Non-pigmented ciliary epithelial cell (primary cell): ENCODE data around the gene TTLL11.
"Not testable (repeated sequence)": the region's sequence is repeated elsewhere in the genome, so short reads cannot be mapped to it uniquely, and the experiment has no call there.

Experiments used
- DNase-seq: peaks from one replicate; pipeline ENCODE4 v3.0.0-alpha.2; 2010; ENCODE audit warnings: low read depth

The TTLL11 gene

GRCh38 chr9:121813519-121814210, 279.4 kb downstream of the TTLL11 start:
- DNase-seq = no peak

DNA sequence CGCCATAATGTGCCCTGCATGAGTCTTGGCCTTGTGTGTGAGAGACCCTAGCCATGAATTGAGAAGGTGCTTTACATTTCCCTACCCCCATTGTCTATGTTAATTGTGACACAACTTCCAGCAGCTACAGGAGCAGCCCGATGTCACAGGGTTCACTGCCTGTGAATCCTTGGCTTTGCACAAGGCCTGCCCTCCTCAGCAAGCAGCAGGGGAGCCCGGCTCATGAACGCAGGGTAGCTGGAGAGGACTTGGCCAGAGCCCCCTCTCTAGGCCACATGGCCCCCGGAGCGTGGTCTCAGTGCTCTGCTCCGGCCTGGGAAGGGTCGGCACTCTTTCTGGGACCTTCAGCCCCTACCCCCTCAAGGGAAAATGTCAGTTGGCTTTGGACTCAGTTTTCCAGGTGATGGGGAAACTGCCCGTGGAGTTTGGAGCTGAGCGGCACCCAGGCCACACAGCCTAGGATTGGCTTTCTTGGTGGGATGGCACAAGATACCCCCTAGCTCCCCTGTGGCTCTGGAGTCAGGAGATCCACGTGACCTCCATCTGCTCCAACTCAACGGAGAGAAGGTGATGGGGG, 280.9 kb downstream of the TTLL11 start:
- no peak for DNase-seq

DNA sequence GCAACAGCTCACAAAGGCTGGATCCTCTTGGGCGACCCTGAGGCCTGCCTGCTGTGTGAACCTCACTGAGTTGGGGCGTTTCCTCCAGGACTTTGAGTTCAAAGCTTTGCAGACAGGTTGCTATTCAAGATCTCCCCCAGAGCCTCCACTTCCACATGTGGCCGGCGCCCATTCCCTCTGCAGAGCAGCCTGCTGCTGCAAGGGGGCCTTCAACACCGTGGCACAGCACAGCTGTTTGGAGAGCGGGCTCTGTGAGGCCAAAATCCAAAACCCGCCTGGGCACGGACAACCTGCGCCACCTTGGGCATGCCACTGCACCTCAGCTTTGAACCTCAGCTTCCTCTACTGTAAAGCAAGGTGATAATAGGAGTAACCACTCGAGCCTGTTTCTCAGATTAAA, 281.4 kb downstream of the TTLL11 start:
- DNase-seq = no peak

DNA sequence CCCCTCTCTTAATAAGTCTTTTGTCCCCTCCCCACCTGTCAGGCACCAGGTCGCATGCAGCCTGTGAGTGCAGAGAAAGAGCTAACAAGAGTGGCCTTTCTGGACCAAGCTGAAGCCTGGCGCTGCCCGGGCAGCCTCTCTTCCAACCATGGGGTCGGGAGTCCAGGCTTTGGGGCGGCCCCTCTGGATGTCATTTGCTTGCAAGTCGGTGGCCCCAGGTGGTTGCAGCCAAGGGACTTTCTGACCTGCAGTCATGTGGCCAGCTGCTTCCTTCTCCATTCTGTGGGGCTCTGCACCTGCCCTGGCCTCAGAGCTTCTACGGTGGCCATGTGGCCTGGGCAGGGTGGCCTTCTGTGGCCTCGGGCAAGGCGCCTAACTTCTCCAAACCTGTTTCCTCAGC, 282.0 kb downstream of the TTLL11 start:
- DNase-seq = no peak

DNA sequence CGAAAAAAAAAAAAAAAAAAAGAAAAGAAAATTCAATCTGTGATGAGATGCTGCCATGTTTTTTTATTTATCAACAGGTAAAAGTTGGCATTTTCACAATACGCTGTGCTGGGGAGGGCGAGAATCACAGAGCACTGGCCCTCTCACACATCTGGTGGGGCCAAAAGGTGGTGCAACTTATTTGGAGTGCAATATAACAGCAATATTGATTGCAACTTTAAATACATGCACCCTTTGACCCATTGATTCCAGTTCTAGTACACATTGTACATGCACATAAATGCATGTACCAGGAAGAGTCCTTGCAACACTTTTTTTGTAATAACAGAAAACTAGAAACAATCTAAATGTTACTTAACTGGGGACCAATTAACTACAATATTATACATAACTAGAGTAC, 282.6 kb downstream of the TTLL11 start:
- DNase-seq = no peak

DNA sequence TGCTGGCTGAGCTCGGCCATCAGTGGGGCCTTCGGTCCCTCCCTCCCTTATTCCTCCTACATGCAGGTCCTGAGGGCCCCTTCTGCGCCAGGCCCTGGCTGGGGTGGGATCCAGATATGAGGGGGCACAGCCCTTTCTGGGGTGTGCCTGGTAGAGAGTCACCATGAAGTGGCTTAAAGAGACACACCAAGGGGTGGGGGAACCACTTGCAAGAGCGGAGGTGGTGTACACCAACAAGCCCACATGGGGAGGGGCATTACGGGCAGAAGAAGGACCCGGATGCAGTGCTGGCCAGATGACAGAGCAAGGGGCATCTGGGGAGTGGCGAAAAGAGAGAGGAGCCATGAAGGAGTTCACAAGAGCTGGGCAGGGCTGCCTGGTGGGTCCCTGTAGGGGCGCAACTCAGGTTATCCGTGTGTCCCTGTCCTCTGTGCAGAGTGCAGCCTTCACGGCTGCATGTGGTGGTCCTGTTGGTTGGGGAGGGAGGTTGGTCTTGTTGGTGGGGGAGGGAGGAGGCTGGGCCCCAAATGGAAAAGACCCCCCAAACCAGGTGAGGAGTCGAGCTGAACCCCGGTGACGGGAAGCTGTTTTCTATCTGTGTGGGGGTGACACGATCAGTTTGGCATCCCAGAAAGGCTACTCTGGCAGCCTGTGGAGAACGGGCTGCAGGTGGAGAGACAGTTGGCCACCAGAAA, 283.6 kb downstream of the TTLL11 start:
- no peak for DNase-seq

DNA sequence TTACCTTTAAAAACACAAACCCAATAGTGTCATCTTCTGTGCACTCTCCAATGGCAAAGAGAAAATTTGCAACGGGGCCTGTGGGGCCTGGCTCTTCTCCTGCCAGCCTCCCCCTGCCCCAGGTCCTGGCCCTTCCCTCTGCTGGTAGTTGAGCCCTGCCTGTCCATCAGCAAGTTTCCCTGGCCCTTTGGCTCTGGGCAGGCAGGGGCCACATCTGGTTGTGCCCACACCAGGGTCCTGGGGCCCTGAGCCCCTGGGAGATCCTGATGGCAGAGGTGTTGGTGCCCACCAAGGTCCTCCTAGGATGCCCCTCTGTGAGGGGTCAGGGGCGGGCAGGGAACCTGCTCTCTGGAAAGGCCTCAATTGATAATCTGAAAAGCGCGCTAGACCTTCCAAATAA, 284.3 kb downstream of the TTLL11 start:
- no peak for DNase-seq

DNA sequence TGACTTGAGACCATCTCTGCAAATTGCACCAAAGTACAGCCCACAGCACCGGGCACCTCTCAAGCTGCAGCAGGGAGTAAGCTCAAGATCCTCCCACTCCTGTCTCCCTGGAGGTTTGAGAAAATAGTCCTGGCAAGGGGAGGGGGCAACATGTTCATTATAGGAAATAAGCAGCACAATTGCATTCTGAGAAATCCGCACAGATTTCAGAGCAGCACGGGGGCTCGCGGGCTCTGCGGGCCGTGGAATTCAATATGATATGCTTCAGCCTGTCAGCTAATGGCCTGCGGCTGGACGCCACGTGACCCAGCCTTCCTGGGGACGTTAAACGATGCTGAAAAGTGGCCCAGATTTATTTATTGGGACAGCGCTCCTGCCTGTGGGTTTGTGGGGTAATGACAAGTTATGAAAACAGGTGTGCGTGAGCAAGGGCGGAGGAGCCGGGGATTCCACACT, 285.3 kb downstream of the TTLL11 start:
- DNase-seq = no peak

- no peak for DNase-seq
Observed at GRCh38 chr9:121807069-121807822, 285.9 kb downstream of the TTLL11 start.

GRCh38 chr9:121802753-121803152, 290.4 kb downstream of the TTLL11 start:
- no peak for DNase-seq

GRCh38 chr9:121801579-121801978, 291.5 kb downstream of the TTLL11 start:
- DNase-seq = no peak

DNA sequence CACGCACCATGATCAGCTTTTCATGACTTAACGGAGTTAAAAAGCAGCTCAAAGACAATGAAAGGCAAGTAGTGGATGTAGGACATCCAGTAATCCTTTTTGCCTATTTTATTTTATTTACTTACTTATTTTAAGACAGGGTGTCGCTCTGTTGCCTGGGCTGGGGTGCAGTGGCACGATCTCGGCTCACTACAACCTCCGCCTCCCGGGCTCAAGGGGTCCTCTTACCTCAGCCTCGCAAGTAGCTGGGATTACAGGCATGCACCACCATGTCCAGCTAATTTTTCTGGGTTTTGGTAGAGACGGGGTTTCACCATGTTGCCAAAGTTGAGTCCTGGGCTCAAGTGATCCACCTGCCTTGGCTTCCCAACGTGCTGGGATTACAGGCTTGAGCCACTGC, 292.7 kb downstream of the TTLL11 start:
- DNase-seq = no peak

DNA sequence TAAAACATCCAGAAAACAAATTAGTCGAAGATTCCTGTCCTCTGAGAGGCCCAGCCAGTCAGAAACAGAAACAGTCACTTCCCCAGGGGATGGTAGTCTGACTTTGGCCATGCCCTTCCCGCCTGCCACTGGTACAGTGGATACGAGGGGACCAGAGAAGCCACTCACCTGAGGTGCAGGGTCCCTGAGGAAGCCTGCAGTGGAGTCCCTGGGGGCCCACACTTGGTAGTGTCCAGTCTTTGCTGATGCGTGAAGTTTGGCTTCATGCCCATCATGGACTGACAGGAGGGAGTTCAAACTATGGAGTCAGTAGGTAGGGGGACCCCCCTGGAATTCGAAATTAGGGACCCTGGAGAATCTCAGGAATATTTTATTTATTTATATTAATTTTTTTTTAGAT, 294.2 kb downstream of the TTLL11 start:
- DNase-seq = no peak

DNA sequence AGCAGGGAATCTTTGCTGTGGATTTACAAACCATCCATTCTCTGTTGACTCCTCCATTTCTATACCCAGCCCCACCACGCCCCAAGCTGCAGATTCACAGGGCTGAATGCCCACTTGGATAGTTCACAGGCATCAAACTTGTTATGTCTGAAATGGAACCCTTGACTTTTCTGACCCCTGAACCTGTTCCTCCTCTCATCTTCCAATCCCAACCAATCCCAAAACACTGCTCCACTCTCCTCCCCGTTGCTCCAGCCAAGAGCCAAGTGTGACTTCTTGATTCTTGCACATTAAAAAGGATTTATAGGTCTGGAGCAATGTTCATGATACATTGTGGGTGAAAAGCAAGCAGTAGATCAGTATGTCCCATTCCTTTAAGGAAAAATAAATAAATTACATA, 296.0 kb downstream of the TTLL11 start:
- no peak for DNase-seq

DNA sequence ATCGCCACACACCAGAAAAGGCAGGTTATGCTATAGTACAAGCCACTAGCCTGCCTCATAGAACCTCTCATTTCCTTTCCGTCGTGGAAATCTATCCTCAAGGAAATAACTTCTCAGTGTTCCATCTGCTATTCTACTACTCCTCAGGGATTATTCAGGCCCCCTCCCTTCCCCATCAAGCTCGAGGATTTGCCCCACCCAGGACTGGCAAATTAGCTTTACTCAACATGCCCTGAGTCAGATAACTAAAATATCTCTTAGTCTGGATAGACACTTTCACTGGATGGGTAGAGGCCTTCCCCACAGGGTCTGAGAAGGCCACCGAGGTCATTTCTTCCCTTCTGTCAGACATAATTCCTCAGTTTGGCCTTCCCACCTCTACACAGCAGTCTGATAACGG, 298.8 kb downstream of the TTLL11 start:
- not testable (repeated sequence) for DNase-seq

DNA sequence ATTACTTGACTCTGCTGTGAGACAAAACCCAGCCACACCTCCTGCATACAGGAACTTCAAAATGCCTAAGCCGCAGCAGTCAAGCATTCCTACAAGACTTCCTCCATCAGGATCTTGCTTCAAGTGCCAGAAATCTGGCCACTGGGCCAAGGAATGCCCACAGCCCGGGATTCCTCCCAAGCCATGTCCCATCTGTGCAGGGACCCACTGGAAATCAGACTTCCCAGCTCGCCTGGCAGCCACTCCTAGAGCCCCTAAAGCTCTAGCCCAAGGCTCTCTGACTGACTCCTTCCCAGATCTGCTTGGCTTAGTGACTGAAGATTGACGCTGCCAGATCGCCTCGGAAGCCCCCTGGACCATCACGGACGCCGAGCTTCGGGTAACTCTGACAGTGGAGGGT, 300.6 kb downstream of the TTLL11 start:
- not testable (repeated sequence) for DNase-seq

DNA sequence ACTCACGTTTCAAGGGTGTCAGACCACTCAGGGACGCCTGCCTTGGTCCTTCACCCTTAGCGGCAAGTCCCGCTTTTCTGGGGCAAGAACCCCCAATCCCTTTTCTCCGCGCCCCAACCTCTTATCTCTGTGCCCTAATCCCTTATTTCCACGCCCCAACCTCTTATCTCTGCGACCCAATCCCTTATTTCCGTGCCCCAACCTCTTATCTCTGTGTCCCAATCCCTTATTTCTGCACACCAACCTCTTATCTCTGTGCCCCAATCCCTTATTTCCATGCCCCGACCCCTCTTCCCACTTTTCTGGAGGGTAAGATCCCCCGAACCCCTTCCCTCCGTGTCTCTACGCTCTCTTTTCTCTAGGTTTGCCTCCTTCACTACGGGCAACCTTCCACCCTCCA, 302.3 kb downstream of the TTLL11 start:
- no peak for DNase-seq

GRCh38 chr9:121788686-121789366, 304.3 kb downstream of the TTLL11 start:
- no peak for DNase-seq

GRCh38 chr9:121786998-121787422, 306.1 kb downstream of the TTLL11 start:
- DNase-seq = no peak

- DNase-seq = no peak
Observed at GRCh38 chr9:121786543-121786948, 306.6 kb downstream of the TTLL11 start.

DNA sequence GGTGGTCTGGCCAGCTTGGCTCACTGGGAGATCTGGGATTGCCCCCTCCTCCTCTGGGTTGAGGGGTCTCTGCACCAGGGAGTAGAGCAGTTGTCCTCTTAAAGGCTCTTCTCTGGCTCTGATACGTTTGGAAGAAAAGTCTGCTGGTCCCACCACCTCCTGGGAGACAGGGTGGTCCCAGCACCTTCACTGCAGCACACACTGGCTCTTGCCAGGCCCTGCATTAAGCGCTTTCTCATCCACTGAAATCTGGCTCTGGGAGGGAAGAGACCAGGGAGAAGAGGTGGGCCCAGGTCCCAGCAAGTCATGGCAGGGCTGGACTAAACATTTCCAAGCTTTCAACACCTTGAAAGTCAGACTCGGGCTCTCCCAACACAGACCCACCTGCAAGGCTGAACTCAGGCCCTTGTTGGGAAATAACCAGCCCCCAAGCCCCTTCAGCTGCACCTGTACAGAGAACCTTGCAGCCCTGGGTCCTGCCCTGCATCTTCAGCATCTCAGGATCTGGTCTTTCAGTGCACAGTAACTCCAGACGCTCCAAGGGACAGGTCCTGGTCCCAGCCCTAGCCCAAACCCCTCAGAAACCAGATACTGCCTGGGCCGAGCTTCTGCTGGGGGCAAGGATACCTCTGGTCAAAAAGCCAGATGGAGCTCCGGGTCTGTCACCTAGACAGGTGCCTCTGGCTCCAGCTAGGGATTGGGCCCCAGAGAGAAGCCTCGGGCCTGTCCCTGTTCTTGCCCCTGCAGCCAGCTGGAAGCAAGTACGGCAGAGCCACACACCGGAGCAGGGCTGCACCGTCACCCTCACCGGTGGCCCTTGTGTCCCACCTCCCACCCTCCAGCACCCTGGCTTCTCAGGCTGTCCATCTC, 307.2 kb downstream of the TTLL11 start:
- no peak for DNase-seq
